HG03520 (cell line): Measurements from ENCODE around the gene SMYD1.

Experiments used
- ATAC-seq: cut with Tn5 transposase; IDR thresholded peaks from one replicate; pipeline ENCODE4 v1.9.1; 2021; ENCODE audit warnings: mild to moderate bottlenecking, moderate library complexity; ENCODE audit not compliant: unreplicated experiment

The SMYD1 gene

DNA sequence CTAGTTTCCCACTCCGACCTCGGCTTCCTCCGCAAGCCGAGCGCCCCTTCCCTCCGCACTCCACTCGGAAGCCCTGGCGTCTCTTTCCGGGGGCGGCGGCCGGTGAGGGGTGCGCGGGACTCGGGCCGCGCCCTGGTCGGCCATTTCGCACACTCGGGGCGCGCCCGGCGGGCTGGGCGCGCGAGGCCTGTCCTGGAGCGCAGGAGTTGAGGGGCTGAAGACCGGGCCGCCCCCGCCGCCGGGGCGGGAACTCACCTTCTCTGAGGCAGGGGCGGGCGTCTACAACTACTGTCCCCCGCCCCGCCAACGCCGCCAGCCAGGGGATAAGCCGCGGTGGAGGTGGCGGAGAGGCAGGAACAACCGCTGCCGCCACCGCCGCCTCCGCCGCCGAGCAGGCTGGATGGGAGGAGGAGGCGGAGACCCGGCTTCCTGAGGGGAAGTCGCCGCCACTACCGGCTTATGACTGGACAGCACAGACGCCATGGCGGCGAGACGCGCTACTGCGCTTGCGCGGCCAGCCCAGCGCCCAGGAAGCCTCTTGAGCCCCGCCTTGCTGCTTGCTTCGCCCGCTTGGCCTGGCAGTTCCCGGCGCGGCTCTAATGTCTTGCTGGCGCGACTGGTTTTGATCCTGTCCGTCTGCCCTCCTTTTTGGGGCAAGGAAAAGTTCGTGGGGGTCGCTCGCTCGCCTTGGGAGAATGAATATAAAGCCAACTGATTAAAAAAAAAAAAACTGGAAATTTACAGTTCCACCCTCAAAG is 12.1 kb upstream of the SMYD1 start, which contains the start of gene KRCC1:
KRCC1 (minus strand) TSS at position 413 of the 758 bp plus-strand sequence. CDS start 27,220 bp downstream, outside the sequence.
- peak; percentile 93 for ATAC-seq

DNA sequence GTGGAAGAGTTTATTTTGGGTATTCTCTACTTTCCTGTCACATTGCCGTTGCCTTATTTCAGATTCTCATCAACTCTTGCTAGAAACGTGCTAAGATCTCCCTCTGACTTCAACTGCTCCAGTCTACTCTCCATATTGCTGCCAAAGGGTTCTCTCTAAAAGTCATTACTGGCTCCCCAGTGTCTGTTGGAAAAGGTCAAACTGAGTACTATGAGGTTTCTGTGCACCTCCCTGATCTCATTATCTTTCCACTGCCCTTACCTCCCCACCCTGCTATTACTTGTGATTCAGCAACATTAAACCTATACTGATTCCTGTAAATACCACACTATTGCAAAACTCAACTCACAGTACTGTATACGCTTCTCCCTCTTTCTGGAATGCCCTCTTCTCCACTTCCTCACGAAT is 10.2 kb upstream of the SMYD1 start:
- ATAC-seq = no peak

DNA sequence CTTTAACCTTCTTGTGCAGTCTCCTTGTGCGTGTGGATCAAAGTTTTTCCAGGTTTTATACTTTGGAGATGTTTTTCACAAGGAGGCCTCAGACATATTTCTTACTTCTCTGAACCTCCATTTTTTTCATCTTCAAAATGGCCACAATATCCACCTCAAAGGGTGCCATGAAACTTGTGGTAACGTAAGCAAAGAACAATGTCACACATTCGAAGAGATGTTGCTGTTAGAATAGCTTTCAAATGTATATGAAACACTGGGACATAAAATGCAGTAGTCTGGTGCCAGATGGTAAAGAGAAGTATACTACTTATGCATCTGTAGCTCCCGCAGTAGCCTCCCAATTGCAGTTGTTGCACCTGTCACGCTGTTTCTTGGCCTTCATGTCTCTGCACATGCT is 9.4 kb upstream of the SMYD1 start:
- no peak for ATAC-seq

DNA sequence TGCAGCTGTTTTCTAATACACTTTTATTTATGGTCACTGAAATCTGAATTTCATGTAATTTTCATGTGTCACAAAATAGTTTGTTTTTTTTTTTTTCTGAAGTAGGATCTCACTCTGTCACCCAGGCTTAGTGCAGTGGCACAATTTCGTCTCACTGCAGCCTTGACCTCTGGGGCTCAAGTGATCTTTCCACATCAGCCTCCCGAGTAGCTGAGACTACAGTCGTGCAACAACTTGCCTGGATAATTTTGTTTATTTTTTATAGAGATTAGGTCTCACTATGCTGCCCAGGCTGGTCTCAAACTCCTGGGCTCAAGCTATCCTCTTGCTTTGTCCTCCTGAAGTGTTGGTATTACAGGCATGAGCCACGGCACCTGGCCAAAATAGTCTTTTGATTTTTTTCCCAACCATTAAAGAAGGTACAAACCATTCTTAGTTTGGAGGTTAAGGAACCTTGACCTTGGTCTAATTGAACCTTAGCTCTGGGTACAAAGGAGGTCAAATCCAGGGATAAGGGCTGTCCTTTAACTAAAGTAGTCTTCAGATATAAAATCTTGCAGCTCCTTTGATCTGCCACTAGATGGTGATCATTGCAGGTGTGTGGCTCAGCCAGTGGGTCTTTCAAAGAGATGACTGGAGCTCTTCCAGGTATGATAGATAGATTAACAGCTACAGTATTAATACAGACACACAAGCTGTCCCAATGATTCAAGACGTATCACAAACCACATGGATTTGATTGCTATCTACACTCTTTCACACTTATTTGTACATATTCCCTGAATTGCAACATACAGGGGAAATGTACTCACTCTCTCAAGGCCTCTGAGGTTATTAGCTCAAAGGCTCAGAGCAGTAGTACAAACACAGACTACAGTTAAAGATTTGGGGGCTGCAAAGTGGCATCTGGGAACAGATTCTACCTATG is 7.4 kb upstream of the SMYD1 start:
- ATAC-seq = no peak

DNA sequence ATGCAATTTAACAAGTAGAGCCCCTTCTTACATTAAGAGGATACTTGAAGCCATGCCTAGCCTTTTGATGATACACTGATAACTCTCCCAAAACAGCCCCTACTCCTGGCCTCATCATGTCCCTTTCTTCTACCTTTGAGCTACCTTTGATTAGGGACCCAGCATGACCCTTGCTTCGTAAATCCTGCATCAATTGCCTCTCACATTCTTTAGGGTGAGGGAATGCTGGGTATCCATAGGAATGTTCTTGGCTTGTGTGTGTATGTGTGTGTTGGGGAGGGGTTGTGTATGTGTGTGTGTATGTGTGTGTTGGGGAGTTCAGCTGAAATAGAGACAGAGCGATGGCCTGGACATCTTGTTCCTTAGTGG is 6.7 kb upstream of the SMYD1 start:
- no peak for ATAC-seq

DNA sequence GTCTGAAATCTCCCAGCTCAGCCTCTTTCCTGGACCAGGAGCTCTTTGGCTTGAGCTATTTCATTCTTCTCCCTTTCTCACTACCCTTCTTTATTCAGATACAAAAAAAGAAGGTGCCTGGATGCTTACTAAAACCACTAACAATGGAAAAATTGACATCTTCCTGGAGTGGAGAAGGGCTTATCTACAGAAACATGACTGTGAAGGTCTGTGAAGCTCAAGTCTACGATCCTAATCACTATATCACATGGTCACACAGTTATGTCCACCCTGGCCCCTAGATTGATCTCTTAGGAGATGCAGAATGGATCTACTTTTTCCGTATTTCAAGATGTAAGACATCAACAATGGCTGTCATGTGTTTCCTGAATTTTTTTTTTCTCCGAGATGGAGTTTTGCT is 6.3 kb upstream of the SMYD1 start:
- ATAC-seq = no peak

DNA sequence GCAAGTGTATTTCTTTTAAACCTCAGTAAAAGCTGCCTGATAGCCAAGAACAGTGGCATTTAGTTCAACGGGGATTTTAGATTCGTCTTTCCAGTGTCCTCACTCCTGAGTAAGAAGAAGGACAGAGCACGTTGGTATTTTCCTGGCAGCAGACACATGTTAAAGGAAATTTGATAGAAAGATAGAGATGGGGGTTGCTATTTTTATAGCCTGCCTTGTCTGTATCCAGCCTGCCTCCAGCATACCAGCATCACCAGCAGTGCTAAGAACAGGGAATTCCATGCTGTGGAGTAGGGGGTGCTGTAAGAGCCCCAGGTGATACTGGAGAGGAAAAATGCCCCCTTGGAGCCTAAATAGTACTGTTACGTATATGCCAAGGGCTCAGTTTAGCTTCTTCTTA is 1.1 kb upstream of the SMYD1 start:
- ATAC-seq = no peak

DNA sequence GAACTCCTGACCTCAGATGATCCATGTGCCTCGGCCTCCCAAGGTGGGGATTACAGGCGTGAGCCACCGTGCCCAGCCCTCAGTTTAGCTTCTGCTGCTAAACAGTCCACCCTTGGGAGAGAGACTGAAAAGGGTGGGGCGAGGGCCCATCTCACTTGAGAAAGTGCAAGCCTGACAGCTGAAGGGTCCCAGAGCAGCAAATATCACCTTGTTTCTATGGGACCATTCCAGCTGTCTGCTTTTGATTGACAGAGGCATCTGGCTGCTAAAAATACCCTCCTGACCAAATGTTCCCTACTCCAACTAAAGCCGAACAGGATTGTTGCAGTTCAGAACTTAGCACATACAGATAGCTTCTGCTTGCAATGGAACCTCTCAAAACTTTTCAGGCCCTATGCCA is 436 bp upstream of the SMYD1 start:
- no peak for ATAC-seq

DNA sequence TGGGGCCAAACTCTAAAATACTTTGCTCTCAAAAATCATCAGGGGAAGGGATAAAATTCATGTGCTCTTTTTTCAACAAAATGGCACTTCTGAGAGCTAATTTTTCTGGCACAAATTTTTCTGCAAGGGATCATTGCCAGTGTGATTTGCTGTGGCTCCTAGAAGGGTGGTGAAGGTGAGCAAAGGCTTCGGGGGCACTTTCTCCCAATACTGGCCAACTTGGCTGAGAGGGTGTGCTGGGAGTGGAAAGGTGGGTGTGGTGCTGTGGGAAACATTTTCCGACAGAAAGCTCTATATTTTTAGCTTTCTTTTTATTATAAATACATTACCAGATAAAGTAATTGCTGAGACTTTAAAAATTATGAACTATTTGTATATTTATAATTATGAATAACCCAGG is 419 bp downstream of the SMYD1 start:
- no peak for ATAC-seq

DNA sequence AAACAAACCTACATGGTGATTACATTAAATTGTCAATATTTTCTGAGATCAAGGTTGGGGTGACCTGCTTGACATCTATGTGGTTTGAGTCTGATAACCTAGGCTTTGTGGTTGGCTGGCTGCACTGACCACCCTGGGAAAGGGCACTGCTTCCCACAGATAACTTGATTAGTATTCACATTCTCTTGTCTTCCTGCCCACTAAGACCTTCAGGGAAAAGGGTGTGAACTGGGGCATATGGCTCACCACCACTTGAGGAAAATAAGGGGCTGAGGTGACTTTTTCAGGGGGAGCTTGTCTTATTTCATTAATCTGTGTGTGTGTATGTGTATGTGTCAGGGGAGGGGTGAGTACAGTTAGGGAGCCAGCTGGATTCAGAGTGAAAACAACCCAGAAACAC is 1.5 kb downstream of the SMYD1 start:
- ATAC-seq = no peak

DNA sequence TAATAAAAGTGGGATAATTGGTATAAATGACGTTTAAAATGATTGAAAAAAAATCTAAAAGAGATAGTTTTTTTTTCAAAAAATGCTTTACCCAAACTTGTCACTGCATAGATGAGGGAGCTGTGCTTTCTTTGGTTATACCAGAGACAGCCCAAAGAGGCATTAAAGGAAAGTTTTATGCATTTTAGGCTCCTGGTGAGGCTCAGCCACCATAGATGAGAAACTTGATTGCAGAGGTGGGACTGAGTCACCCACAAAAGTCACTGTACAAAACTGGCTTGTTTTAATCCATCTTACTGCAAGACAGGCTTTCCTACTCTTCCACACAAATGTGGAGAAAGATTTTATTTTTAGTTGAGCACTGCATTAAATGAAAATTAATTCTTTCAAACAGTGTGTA is 2.4 kb downstream of the SMYD1 start:
- no peak for ATAC-seq

DNA sequence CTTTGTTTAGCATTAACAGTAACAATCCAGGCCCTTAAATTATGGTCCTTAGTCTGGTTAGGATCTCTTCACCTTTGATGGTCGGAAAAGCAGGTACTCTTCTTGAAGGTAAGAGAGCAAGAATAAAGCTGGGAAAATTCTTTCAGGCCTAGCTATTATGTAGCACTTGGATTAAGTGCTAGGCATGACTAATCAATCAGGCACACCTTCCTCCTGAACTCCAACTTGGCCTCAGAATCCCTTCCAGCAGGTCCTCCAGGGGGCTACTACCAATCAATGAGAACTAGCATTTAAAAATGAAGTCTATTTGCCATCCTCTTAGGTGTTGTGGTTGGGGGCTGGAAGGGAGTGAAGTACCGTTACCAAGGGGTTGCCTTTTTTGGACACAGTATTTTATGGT is 3.7 kb downstream of the SMYD1 start:
- ATAC-seq = no peak

DNA sequence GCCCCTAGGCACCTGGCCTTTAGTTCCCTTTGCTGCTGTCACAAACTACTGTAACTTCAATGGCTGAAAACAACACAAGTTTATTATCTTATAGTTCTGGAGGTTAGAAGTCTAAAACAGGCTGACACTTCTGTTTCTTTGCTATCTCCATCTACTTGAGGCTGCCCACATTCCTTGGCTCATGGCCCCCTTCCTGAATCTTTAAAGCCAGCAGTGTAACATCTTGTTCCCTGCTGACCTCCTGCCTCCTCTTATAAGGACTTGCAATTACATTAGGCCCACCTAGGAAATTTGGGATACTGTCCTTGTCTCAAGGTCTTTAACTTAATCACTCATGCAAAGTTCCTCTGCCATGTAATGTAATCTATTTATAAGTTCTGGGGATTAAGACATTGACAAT is 6.5 kb downstream of the SMYD1 start:
- no peak for ATAC-seq

DNA sequence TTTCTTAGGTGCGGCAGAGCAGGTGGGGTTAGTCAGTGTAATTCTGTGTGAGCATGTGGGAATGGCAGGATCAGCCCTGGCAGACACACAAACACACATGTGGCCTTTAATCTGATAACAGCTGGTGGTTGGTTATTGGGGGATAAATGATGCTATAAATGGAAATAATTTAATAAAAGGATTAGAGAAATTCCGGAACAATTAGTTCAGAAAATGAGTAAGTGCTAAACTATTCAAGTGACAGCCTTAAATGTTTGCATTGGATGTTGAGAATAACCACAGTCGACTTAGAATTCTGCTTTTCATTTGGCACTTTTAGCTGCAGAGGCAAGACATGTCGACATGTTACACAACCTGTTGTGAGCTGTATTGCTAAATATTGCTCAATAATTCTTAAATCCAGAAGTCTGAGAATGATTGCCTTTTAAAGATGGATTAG is 7.2 kb downstream of the SMYD1 start:
- no peak for ATAC-seq

DNA sequence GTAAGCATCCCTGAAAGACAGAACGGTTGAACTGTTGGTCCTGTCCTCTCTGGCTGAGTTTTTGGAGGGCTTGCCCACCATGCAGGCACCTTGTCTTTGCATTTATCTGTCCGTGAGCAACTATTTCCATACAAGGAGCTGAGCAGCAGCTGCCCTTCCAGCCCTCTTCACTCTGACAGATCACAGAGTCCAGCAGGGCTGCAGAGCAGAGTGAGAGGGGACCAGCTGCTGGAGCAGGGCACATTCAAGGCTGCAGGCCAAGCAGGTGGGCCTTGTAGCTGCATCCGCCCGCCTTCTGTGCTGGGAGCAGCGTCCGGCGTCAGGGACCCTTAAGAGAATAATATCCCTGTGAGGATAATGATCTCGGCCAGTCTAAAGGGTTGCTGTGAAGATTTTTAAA is 9.5 kb downstream of the SMYD1 start:
- no peak for ATAC-seq

DNA sequence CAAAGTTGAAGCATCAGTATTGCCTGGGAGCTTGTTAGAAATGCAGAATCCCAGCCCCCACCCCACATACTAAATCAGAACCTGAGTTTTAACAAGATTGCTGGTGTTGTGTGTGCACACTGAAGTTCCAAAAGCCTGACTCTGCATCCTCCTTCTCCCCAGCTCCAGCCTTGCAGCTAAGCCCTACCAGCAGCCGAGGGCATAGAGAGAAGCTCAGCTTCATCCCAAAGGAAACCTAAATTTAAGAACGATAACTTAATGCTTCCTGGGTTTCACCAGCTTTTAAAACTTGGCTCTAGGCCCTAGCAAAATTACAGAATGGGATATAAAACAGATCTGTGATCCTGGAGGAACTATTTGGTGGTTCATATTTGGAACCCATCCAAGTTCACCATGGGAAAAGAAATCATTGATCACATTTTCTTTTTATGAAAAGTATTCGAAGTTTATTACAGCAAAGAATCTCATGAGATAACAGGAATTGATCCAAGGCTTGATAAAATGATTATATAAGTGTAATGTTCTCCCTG is 11.1 kb downstream of the SMYD1 start:
- no peak for ATAC-seq

DNA sequence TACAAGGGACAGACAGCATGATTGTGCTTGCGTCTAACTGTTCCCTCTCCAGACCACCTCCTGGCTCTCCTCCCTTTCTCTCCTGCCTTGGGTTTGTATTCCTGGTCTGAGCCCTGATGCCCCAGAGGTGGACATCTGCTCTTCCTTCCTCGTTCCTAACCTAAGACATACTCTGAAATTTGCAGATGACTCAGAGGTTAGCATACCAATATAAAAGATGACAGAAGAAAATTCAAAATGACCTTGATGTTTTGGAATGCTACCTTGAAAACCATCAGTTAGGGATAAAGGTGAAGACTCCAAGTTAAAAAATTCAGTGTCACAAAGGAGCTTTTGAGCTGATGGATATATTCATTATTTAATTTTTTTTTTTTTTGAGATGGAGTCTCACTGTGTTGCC is 12.9 kb downstream of the SMYD1 start:
- no peak for ATAC-seq

DNA sequence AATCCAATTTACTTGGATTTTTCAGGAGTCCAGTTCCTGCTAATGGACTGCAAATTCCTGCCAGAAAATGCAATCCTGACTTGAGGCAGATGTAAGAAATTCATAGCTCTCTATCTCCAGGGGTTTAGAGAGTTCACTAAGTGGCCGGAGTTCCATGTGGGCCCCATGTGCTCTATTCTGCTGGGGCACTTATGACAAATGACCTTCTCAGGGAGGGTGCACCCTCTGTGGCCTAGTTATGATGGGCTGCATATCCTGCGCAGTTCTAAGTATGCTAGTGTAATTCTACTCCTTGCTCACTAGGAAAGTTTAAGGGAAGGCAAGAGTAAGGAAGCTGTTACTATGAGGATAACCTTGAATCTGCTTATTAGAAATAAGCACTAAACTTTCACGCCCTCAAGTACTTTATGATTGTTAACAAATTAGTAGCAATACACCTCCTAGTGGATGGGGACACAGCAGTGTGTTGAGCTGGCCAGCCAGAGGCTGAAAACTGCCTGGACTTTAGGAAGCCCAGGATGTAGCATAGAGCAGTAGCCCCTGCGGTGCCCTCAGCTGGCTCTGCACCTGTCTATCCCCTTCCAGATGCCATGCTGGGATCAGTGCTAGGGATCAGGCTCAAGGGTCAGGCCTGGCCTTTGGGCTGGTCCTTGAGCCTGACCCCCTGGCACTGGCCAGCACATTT is 14.4 kb downstream of the SMYD1 start:
- ATAC-seq = no peak

DNA sequence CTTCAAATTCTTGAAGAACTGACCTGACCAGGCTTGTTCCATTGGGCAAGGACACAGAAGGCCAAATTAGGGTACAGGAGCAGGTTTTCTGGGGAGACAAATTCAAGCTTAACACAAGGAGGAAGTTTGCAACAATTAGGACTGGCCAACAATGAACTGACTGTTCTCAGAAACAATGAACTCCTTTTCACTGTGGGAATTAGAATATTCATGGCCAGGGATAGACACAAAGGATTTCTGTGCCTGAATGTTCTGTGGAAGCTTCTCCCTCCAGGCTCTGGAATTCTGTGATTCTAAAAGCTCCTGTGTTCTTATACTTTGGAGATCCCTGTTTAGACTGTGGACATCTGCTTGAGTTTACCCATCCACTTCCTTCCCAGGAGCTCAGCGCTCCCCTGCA is 15.2 kb downstream of the SMYD1 start:
- ATAC-seq = no peak

DNA sequence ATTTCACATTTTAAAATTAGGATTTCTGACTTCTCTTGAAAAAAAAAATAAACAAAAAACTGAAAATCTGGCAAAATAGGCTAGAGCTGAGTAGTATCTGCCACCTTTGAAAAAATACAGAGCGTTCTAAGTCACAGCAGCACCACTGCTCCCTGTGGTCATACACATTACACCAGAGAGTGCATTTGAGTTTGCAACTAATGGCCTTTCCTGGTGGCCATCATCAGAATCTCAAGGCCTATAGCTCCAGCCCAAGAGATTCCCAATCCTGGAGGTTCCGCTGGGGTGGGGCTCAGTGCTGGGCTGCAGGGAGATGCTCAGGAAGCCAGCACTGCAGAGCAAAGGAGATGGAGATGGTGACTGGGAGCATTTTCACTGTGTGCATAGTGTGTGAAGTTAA is 17.5 kb downstream of the SMYD1 start:
- no peak for ATAC-seq

DNA sequence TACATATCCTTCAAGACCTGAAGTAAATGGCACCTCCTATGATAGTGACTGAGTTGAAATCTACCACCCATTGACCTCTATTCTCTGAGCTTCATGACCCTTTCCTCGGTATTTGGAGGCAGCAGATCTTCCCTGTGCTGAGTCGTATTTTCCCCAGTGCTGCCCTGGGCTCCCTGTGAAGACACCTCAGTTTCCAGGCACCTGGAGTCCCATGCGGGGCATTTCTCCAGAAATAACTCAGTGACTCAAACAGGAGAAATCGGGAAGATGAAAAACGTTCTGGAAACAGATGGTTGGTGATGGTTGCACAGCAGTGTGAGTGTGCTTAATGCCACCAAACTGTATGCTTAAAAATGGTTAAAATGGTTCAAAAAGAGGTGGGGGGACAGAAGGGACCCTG is 18.0 kb downstream of the SMYD1 start:
- ATAC-seq = no peak
